Measurements from ENCODE around the gene OTOG. TPM values are rescaled to one million over a fixed set of nuclear protein-coding genes. Genes with fewer than 3 reads are reported as not detected.

Gene OTOG
- total and polyA plus RNA-seq, 2 of the 8 experiments (the other 6 are each of a cell fraction or from before 2014, with no cell fraction given) = 0.41 to 1.5 TPM

- TF ChIP-seq CHD7 (IDR thresholded peaks at IDR 0.05; ENCODE audit: insufficient replicate concordance, low read length) (no peak), SAP30 (IDR thresholded peaks at IDR 0.05; ENCODE audit: insufficient read depth, insufficient replicate concordance, low read length) (no peak), NANOG (IDR thresholded peaks at IDR 0.05; ENCODE audit: insufficient read depth, low read depth, low read length, poor library complexity, severe bottlenecking) (no peak), EGR1 (IDR thresholded peaks at IDR 0.05; ENCODE audit: borderline replicate concordance, low read depth, low read length) (no peak)
These were observed 25.8 kb upstream of the OTOG start (continued) for GRCh38 chr11:17521106-17521900.
